ENCODE measurements around the gene CATSPERB.
"Not testable (repeated sequence)": the region's sequence is repeated elsewhere in the genome, so short reads cannot be mapped to it uniquely, and the experiment has no call there.

Gene CATSPERB

DNA sequence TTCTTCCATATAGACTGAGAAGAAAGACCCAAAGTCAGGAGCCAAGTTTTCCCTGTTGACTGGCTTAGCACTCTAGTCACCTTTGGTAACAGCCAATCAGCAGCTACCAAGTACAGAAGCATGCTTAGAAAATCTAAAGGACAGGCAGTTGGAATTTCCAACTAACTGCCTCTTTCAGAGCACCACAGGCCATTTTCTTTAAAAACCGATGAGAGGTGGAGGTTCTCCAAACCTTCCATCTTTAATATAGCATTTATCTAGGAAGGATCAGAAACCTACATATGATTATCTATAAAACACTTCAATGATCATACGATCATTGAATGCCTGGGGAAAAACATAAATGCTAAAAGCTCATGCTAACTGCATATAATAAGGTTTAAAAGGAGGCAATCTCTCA is at the start of gene CATSPERB:
Gene CATSPERB, minus strand, starts transcription at position 101 of the 400 bp plus-strand sequence. CDS start 2,607 bp downstream, outside the sequence.
- DNase-seq (ENCODE audit: low read depth in 3 of 3): no peak

GRCh38 chr14:91780452-91780851 is 48.6 kb upstream of the CATSPERB start:
- no peak for DNase-seq (ENCODE audit: low read depth in 3 of 3)

GRCh38 chr14:91778217-91778616 is 46.3 kb upstream of the CATSPERB start:
- DNase-seq (ENCODE audit: low read depth in 3 of 3): no peak

- no peak for DNase-seq (ENCODE audit: low read depth in 3 of 3)
Measured at GRCh38 chr14:91774140-91775096, 42.5 kb upstream of the CATSPERB start.

- DNase-seq (ENCODE audit: low read depth in 3 of 3): no peak
Measured at GRCh38 chr14:91770185-91770584, 38.3 kb upstream of the CATSPERB start.

DNA sequence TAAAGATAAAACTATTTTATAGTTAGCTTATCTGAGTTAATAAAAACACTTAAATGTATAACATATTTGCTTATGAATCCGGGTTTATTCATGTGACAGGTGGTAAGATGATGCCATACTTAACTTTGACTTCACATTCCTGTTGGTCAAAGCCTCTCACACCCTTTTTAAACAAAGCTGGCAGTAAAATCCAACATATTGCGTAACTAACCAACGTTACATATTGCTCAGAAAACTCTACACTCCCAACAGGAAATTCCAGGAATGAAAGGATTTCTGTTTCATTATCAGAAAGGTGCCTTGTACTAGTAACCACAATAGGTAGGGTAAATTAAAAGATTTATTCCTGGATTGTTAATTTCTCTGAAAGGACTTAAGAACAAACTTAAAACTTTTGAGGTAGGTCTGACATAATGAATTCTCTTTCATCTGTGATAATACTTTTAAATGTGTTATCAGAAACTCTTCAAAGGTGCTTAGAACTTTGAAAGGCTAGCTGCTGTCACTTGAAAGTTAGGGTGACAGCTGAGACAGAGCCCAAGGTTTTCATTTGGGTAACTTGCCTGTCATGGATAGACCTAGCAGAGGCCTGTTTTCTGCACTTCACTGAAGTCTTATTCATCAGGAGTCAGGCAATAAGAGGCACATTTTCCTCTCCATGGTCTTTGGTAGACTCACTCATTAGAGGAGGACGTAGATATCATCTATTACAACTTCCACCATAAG is 23.8 kb upstream of the CATSPERB start:
- no peak for DNase-seq (ENCODE audit: low read depth in 3 of 3)

- DNase-seq (ENCODE audit: low read depth in 3 of 3): no peak
Measured at GRCh38 chr14:91754819-91755218, 22.9 kb upstream of the CATSPERB start.

DNA sequence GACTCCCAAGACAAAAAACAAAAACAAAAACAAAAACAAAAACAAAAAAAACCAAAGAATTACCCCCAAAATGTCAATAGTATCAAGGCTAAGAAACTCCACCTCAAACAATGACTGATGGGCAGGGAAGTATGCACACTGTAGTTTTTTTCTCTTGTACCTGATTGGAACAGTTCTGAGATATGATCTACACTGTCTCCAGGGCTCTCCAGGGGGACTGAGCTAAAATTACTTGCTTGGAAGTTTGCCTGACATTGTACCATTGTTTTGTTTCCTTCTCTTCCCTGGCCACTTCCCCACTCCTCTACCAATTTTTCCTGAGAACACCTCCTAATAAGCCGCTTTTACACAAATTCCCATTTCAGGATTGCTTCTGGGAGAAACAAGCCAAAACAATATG is 22.3 kb upstream of the CATSPERB start:
- DNase-seq (ENCODE audit: low read depth in 3 of 3): no peak

DNA sequence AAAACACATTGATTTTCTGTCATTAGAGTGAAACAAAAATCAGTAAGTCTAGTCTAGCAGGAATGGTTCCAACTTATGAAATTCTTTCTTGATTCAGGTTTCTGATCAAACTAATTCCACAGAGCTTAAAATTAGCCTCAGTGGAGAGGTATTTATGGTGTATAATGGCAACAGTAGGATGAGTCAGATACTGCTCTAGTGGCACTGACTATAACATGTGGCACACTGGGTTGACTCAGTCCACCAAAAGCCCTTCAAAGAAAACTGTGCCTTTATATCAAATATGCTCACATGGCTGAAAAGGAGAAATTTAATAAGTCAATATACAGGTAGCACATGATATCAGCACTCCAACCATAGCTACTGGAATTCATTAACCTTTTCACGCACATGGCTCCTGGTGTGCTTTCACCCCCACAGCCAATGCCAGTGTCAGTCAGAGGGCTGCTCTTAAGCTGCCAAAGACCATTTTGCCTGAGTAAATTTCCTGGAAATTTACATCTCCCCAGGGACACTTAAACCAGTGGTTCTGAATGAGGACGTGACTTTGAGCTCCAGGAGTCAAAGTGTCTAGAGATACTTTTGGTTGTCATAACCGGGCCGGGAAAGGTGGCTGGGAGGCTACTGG is 21.7 kb upstream of the CATSPERB start:
- DNase-seq (ENCODE audit: low read depth in 3 of 3): no peak

DNA sequence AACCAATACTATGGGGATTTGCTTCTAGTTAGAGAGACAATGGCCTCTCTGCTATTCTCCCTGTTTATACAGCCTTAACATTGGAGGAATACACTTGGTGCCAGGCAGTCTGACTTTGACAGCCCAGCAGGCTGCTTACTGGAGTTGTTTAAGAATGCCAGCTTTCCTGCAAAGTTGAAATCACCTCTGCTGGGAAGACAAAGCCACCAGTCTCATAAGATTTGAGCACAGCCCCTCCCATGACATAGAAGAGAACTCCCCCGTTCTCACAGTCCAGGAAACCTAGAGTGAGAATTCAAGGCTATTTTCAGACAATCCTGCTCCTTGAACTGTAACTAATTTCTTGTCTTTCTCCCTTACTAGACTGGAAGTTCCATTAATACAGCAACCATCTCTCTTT is 21.1 kb upstream of the CATSPERB start:
- no peak for DNase-seq (ENCODE audit: low read depth in 3 of 3)

- no peak for DNase-seq (ENCODE audit: low read depth in 3 of 3)
Measured at GRCh38 chr14:91751719-91752118, 19.8 kb upstream of the CATSPERB start.

- no peak for DNase-seq (ENCODE audit: low read depth in 3 of 3)
Measured at GRCh38 chr14:91750634-91751198, 18.8 kb upstream of the CATSPERB start.

DNA sequence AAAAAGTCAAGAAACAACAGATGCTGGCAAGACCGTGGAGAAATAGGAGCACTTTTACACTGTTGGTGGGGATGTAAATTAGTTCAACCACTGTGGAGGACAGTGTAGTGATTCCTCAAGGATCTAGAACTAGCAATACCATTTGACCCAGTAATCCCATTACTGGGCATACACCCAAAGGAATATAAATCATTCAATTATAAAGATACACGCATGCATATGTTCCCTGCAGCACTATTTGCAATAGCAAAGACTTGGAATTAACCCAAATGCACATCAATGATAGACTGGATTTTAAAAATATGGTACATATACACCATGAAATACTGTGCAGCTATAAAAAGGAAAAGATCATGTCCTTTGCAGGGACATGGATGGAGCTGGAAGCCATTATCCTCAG is 18.0 kb upstream of the CATSPERB start:
- DNase-seq (ENCODE audit: low read depth in 3 of 3): no peak

DNA sequence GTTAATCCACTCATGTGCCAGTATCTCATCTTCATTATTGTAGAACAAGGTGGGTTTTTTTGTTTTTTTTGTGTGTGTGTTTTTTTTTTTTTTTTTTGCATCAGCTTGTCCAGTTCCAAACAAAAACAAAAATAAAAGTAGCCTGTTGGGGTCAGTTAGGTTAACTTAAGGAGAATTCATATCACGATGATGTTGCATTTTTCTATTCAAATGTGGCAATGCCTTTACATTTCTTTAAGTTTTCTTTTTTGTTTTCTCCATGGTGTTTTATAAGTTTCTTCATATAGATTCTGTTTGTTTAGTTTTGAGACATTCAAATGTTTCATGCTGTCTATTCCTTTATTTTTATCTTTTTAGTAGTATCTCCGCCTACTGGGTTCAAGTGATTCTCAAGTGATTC is 16.2 kb upstream of the CATSPERB start:
- DNase-seq (ENCODE audit: low read depth in 3 of 3): no peak

DNA sequence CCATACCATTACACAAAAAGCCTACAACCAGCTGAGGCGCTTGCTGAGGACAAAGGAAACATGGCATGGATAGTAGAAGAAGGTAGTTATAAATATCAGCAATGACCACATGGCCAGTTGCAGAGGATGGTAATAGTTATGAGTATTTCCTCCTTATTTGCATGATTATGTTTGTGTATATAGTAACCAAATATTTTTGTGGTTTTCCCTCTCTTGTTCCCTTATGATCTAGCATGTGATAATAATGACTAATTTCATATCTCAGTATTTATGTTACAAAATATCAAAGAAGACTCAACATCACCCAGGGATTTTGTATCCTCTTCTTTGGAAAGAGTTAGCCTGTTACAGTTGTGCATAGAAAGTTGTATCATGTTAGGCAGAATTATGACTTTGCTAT is 13.5 kb upstream of the CATSPERB start:
- DNase-seq (ENCODE audit: low read depth in 3 of 3): no peak

- no peak for DNase-seq (ENCODE audit: low read depth in 3 of 3)
Measured at GRCh38 chr14:91744068-91744480, 12.2 kb upstream of the CATSPERB start.

DNA sequence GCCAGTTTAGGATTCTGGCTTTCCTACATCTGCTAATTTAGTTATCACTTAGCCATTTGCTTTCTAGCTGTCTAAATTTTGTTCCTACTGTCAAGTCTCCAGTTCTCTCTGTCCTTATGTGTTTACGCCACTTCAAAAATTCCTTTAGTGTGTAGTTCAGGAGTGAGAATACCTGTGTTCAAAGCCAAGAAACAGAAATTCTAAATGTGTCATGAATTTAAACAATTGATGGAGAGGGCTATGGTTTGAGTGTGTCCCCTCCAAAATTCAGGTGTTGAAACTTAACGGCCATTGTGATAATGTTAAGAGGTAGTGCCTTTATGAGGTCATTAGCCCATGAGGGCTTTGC is 11.4 kb upstream of the CATSPERB start:
- DNase-seq (ENCODE audit: low read depth in 3 of 3): no peak

- DNase-seq (ENCODE audit: low read depth in 3 of 3): no peak
Measured at GRCh38 chr14:91742621-91743304, 10.9 kb upstream of the CATSPERB start.

DNA sequence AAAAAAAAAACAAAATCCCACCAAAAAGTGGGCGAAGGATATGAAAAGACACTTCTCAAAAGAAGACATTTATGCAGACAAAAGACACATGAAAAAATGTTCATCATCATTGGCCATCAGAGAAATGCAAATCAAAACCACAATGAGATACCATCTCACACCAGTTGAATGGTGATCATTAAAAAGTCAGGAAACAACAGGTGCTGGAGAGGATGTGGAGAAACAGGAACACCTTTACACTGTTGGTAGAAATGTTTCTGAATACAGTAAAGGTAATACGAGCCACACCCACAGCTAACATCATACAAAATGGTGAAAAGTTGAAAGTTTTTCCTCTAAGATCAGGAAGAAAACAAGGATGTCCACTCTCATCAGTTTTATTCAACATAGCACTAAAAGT is 8.0 kb upstream of the CATSPERB start:
- DNase-seq (ENCODE audit: low read depth in 3 of 3): not testable (repeated sequence)

- DNase-seq (ENCODE audit: low read depth in 3 of 3): no peak
Measured at GRCh38 chr14:91737619-91738018, 5.7 kb upstream of the CATSPERB start.

DNA sequence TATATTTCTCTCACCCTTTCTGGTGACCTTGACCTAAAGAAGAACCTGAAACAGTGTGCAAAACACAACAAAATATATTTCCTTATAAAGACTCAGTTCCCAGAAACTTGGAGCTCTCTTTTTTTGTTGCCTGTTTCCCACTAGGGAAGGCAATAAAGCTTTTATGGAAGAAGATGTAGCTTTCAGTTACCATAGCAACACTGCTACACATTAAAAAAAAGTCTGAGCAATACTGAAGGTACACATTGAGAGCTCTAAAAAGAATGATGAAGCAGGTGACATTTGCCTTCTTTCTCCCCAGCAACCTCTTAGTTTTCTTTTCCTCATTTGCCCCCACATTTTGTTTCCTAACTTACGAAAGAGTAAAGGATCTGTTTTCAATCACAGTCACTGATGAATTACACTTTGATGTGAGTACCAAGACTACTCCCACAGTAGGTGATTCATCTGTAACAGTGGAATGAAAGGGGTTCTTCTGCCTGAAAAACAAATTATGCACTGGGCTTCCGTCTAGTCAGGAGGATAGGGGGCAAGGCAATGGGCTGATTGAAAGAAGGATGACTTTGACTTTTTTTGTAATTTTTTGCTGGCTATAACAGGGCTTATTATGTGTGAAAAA is 1.1 kb upstream of the CATSPERB start:
- DNase-seq (ENCODE audit: low read depth in 3 of 3): no peak

All from stimulated activated CD4-positive, alpha-beta T cell treated with anti-CD3 and anti-CD28 coated beads, TNF-alpha, amount 100 ng/mL, for 24 hours (primary cell).